Activated CD8-positive, alpha-beta memory T cell treated with anti-CD3 and anti-CD28 coated beads for 24 hours (primary cell): ENCODE results near the gene FOLR3.
"Not testable (repeated sequence)": the region's sequence is repeated elsewhere in the genome, so short reads cannot be mapped to it uniquely, and the experiment has no call there.

Source experiments
- DNase-seq: peaks from one replicate; pipeline ENCODE4 v3.0.0-alpha.2; 2020

Gene FOLR3

GRCh38 chr11:72135473-72135872 lies at the start of gene FOLR3:
Gene FOLR3 (plus strand): TSS chr11:72135725. CDS start chr11:72135953, 228 bp downstream.
- not testable (repeated sequence) for DNase-seq

- no peak for DNase-seq
Observed at GRCh38 chr11:72088076-72088808, 47.3 kb upstream of the FOLR3 start.

GRCh38 chr11:72091292-72091691 lies 44.2 kb upstream of the FOLR3 start:
- peak; percentile 82 for DNase-seq

- no peak for DNase-seq
Observed at GRCh38 chr11:72098741-72099140, 36.8 kb upstream of the FOLR3 start.

- no peak for DNase-seq
Observed at GRCh38 chr11:72100009-72100408, 35.5 kb upstream of the FOLR3 start.

- no peak for DNase-seq
Observed at GRCh38 chr11:72100462-72100861, 35.1 kb upstream of the FOLR3 start.

GRCh38 chr11:72102162-72102561 lies 33.4 kb upstream of the FOLR3 start:
- no peak for DNase-seq

GRCh38 chr11:72102631-72102945 lies 32.9 kb upstream of the FOLR3 start:
- DNase-seq, result no peak

GRCh38 chr11:72102946-72103753 lies 32.4 kb upstream of the FOLR3 start, which contains the start of gene LAMTOR1:
Gene LAMTOR1 (minus strand): TSS chr11:72103297. CDS start chr11:72103224, 73 bp downstream.
- peak; percentile 98 for DNase-seq

- no peak for DNase-seq
Observed at GRCh38 chr11:72103754-72104167, 31.8 kb upstream of the FOLR3 start.

- DNase-seq, result no peak
Observed at GRCh38 chr11:72105888-72106287, 29.6 kb upstream of the FOLR3 start, which contains the start of gene TOMT. Gene TOMT (plus strand): TSS chr11:72105924. CDS start chr11:72105952, 28 bp downstream.

- DNase-seq, result no peak
Observed at GRCh38 chr11:72111300-72112142, 24.0 kb upstream of the FOLR3 start.

GRCh38 chr11:72112143-72112977 lies 23.2 kb upstream of the FOLR3 start, which contains the start of gene ANAPC15:
Gene ANAPC15 (minus strand): TSS chr11:72112695. CDS start chr11:72111276, 1,419 bp downstream.
- DNase-seq, result peak; percentile 98

GRCh38 chr11:72112978-72113808 lies 22.3 kb upstream of the FOLR3 start:
- no peak for DNase-seq

GRCh38 chr11:72114570-72114969 lies 21.0 kb upstream of the FOLR3 start:
- DNase-seq, result no peak

GRCh38 chr11:72116019-72116755 lies 19.3 kb upstream of the FOLR3 start:
- DNase-seq, result no peak

- no peak for DNase-seq
Observed at GRCh38 chr11:72119198-72119597, 16.3 kb upstream of the FOLR3 start.

- no peak for DNase-seq
Observed at GRCh38 chr11:72120930-72121329, 14.6 kb upstream of the FOLR3 start.

- DNase-seq, result no peak
Observed at GRCh38 chr11:72122607-72123006, 12.9 kb upstream of the FOLR3 start.

GRCh38 chr11:72123117-72123653 lies 12.3 kb upstream of the FOLR3 start:
- no peak for DNase-seq
